WERI-Rb-1 (cell line): ENCODE measurements around the gene REC114.

ENCODE experiments used
- DNase-seq: peaks from one replicate; pipeline ENCODE4 v3.0.0-alpha.2; 2020
- H3K27ac ChIP-seq: fragments of 250-450 bp; sonication (Bioruptor Pico); 2 replicates; pipeline ENCODE4 v1.5.1; 2020; ENCODE audit warnings: mild to moderate bottlenecking, moderate library complexity
- H3K27me3 ChIP-seq: fragments of 250-450 bp; sonication (Bioruptor Pico); 2 replicates; pipeline ENCODE4 v1.5.1; 2021; ENCODE audit warnings: mild to moderate bottlenecking, low read depth, moderate library complexity; ENCODE audit not compliant: insufficient read depth, severe bottlenecking
- H3K36me3 ChIP-seq: fragments of 250-450 bp; sonication (Bioruptor Pico); 2 replicates; pipeline ENCODE4 v1.5.1; 2020; ENCODE audit warnings: mild to moderate bottlenecking, moderate library complexity
- H3K4me3 ChIP-seq: 2 replicates; pipeline ENCODE4 v1.5.1; 2011; ENCODE audit warnings: low read depth, mild to moderate bottlenecking, control low read depth, low read length
- H3K9me3 ChIP-seq: fragments of 250-450 bp; sonication (Bioruptor Pico); 2 replicates; pipeline ENCODE4 v1.5.1; 2021; ENCODE audit warnings: mild to moderate bottlenecking, moderate library complexity; ENCODE audit not compliant: severe bottlenecking
- TF ChIP-seq, protein P1 (sequence below): IDR thresholded peaks from 2 replicates; pipeline ENCODE4 v1.5.1; 2011; ENCODE audit warnings: low read depth, mild to moderate bottlenecking, control low read depth, inconsistent platforms, low read length

REC114 gene

DNA sequence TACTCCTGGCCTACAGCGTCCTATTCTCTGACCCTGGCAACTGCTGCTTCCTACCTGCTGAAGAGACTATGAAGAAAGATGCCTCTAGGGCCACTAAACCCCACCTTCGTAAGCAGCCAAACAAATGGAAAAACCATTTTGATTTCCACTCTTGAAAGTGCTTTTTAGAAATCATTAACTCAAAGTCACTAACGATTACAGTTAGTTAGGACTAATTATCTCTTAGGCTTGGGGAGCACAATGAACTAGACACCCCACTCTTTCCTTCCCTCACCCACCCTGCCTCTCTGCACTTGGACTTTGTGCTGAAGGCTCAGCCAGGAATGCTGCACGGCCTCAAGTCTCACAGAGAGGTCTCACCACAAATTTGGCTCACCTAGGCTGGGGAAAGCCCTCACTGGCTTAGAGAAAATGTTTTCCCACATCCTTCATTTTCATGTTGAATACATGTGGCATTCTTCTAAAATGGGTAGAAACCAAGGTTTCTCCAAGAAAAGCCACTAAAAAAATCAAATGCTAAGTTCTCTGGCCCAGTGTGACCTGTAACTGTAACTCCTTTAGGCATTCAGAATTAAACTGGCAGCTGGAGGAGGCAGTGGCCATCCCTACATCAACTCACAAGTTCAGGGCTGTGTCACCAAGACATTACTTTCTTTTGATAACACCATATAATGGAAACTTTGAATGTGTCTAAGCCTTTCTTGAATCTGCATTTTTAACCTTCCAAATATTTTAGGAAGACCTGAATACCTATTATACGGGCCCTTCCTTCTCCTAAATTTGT lies 143.1 kb downstream of the REC114 start:
- TF ChIP-seq, protein P1, sequence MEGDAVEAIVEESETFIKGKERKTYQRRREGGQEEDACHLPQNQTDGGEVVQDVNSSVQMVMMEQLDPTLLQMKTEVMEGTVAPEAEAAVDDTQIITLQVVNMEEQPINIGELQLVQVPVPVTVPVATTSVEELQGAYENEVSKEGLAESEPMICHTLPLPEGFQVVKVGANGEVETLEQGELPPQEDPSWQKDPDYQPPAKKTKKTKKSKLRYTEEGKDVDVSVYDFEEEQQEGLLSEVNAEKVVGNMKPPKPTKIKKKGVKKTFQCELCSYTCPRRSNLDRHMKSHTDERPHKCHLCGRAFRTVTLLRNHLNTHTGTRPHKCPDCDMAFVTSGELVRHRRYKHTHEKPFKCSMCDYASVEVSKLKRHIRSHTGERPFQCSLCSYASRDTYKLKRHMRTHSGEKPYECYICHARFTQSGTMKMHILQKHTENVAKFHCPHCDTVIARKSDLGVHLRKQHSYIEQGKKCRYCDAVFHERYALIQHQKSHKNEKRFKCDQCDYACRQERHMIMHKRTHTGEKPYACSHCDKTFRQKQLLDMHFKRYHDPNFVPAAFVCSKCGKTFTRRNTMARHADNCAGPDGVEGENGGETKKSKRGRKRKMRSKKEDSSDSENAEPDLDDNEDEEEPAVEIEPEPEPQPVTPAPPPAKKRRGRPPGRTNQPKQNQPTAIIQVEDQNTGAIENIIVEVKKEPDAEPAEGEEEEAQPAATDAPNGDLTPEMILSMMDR, result no peak
- H3K4me3 ChIP-seq, result no peak overlapping the region
- H3K9me3 ChIP-seq, result no peaks in the 10 kb centered on the region
- DNase-seq, result no peak
- no peak overlapping the region for H3K27ac ChIP-seq
- no peaks in the 10 kb centered on the region for H3K27me3 ChIP-seq
- H3K36me3 ChIP-seq, result peaks cover 48% of the 10 kb centered on the region

- no peak for DNase-seq
- H3K4me3 ChIP-seq, result no peak overlapping the region
- peaks cover 27% of the 10 kb centered on the region for H3K36me3 ChIP-seq
- no peak overlapping the region for H3K27ac ChIP-seq
- TF ChIP-seq, protein P1, result no peak
- no peaks in the 10 kb centered on the region for H3K27me3 ChIP-seq
- no peaks in the 10 kb centered on the region for H3K9me3 ChIP-seq
These were observed 146.8 kb downstream of the REC114 start for GRCh38 chr15:73589766-73590165.

GRCh38 chr15:73590263-73590662 lies 147.3 kb downstream of the REC114 start:
- Histone ChIP-seq H3K36me3 (peaks cover 27% of the 10 kb centered on the region), H3K27ac (no peak overlapping the region), H3K27me3 (no peaks in the 10 kb centered on the region), H3K4me3 (no peak overlapping the region), H3K9me3 (no peaks in the 10 kb centered on the region)
- DNase-seq, result no peak
- TF ChIP-seq, protein P1, result no peak

DNA sequence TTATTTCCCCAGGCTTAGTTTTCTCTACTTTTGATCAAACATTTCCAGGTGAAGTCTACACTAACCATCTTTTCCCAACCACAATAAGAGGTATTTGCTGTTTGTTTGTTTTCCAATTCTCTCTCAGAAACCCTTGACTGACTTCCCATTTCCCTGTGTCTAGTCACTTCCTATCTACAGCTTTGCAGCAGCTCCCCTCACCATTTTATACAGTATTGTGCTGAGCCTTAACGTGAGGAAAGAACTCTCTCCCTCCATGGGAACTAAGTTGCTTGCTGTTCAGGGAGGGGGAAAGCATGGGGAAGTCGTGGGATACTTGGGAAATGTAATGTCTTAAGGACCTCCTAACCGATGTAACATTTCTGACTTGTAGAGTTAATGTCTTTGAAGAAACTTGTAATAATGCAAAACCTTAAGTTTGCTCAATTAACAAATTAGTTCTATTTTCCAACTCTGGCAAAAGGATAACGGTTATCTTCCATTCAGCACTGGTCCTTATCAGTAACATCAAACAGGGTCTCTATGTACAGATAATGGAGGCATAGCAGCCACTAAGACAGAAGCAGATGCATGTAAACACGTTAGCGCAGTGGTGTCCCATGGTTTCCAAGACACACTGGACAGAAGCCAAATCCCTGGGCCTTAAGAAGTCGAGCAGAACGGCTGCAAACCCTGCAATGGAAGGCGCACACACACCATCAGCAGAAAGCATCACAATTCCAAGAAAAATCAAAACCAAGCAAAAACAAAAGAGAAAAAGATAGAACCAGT lies 150.5 kb downstream of the REC114 start:
- Histone ChIP-seq H3K36me3 (peaks cover 9% of the 10 kb centered on the region), H3K27me3 (no peaks in the 10 kb centered on the region), H3K27ac (no peak overlapping the region), H3K9me3 (no peaks in the 10 kb centered on the region), H3K4me3 (no peak overlapping the region)
- TF ChIP-seq, protein P1, result no peak
- no peak for DNase-seq

DNA sequence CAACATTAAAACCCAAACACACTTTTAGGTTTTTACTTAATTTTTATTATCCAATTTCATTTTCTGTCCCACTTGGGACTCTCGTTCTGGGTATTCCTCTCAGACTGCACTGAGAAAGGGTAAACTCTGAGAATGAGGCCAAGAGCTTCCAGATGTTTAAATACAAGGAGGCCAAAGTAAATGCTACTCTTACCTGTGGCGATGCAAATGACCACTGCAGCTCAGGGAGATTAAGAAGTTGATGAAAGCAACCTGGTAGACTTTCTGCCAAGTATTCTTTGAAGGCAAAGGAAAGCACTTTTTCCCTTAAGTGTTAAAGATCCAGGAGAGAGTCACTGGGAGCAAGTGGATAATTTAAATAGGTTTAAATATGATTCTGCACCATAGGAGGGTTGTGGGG lies 151.1 kb downstream of the REC114 start:
- TF ChIP-seq, protein P1, result no peak
- no peaks in the 10 kb centered on the region for H3K27me3 ChIP-seq
- no peaks in the 10 kb centered on the region for H3K9me3 ChIP-seq

More for the DNA sequence above, 151.1 kb downstream of the REC114 start:
- H3K27ac ChIP-seq, result no peak overlapping the region
- H3K4me3 ChIP-seq, result no peak overlapping the region
- no peak for DNase-seq
- peaks cover 4% of the 10 kb centered on the region for H3K36me3 ChIP-seq
